HG02623 (cell line): Measurements from ENCODE around the gene ING2.
"Not testable (repeated sequence)": the region's sequence is repeated elsewhere in the genome, so short reads cannot be mapped to it uniquely, and the experiment has no call there.

Experiments
- ATAC-seq: cut with Tn5 transposase; IDR thresholded peaks from one replicate; pipeline ENCODE4 v1.9.1; 2021; ENCODE audit warnings: moderate library complexity; ENCODE audit not compliant: unreplicated experiment

ING2 gene, protein sequence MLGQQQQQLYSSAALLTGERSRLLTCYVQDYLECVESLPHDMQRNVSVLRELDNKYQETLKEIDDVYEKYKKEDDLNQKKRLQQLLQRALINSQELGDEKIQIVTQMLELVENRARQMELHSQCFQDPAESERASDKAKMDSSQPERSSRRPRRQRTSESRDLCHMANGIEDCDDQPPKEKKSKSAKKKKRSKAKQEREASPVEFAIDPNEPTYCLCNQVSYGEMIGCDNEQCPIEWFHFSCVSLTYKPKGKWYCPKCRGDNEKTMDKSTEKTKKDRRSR

DNA sequence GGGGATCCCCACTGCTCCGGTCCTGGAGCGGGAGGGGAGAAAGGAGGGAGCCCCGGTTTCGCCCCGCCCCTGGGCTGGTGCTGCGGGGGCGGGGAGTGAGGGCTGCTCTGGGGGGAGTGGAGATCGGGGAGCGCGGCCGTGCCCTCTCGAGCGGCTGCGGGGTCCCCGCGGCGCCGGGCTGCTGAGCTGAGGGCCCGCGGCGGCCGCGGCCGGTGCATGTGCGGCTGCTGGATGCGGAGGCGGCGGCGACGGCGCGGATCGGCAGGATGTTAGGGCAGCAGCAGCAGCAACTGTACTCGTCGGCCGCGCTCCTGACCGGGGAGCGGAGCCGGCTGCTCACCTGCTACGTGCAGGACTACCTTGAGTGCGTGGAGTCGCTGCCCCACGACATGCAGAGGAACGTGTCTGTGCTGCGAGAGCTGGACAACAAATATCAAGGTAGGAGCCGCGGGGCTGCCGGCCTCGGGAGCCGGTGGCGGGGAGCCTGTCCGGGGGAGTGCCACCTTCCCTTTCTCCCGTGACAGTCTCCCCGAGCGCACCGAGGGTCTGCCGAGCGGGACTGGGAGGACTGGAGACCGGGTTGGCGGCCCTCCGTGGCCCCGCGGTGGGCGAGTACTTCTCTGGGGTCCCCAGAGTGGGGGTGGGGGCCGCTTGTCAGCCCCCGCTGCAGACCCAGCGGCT is at the start of gene ING2:
Gene ING2 (plus strand): TSS at position 129 of the 681 bp plus-strand sequence. CDS start 138 bp downstream, at position 267.
- ATAC-seq, result peak; percentile 42

DNA sequence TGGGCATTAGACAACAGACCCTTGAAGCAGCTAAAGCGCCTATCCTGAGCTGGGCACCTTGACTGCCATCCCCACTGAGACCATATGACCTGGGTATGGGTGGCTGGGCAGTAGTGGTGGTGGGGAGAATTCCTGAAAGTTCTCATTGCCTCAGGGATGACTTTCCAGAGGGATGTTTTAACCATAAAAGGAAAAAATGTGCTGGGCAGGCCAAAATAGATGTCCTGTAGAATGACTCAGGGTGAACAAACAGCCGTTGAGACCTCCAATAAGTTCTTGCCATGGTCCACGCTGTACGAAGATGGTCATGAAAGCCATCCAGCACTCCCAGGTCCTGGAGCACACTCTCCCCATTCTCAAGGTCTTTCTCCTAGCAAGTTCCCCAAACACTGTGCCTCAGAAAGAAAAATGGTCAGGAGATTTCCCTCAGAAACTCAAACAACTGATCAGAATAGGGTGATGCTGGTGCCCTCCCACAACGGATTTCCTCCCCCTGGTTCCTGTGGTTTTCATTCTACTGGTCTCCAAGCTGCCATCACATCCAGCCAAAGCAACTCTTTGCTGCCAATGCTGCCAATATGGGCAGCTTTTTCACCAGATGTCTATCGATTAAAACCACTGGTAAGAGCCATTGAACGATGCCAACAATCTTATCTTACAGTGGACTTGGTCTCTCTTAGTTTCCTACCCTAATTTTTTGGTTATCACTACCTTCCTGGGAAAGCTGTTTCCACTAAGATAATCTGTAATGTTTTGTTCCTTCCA is 49.2 kb upstream of the ING2 start:
- ATAC-seq, result no peak

DNA sequence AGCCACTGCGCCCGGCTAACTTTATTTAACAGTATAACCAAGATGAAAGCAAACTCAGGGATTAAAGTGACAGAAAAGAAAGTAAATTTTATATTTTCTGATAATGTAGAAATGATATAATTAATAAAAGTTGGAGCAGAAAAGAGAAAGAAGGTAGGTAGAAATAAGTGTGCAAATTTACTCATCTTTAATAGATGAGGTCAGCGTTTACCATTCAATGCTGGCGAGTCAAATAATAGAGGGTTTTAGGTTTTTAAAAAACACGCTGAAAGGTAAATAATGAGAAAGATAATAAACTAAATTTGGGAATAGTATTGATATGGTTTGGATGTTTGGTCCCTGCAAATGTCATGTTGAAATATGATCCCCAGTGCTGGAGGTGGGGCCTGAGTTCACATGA is 46.9 kb upstream of the ING2 start:
- ATAC-seq, result no peak

DNA sequence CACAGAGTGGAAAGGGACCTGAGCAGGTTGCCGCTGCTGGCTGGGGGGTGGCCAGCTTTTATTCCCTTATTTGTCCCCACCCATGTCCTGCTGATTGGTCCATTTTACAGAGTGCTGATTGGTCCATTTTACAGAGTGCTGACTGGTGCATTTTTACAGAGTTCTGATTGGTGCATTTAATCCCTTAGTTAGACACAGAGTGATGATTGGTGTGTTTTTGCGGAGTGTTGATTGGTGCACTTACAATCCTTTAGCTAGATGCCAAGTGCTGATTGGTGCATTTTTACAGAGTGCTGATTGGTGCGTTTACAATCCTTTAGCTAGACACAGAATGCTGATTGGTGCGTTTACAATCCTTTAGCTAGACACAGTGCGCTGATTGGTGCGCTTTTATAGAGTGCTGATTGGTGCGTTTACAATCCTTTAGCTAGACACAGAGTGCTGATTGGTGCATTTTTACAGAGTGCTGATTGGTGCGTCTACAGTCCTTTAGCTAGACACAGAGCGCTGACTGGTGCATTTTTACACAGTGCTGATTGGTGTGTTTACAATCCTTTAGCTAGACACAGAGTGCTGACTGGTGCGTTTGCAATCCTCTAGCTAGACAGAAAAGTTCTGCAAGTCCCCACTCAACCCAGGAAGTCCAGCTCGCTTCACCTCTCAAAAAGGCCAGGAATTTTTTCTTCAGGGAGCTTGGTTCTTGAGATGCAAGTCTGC is 40.8 kb upstream of the ING2 start:
- ATAC-seq, result not testable (repeated sequence)

DNA sequence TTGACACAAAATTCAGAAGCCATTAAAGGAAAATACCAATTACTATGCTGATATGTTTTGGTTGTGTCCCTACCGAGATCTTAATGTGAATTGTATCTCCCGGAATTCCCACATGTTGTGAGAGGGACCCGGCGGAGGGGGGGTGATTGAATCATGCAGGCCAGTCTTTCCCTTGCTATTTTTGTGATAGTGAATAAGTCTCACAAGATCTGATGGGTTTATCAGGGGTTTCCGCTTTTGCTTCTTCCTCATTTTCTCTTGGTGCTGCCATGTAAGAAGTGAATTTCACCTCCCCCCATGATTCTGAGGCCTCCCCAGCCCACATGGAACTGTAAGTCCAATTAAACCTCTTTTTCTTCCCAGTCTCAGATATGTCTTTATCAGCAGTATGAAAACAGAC is 39.0 kb upstream of the ING2 start:
- not testable (repeated sequence) for ATAC-seq

DNA sequence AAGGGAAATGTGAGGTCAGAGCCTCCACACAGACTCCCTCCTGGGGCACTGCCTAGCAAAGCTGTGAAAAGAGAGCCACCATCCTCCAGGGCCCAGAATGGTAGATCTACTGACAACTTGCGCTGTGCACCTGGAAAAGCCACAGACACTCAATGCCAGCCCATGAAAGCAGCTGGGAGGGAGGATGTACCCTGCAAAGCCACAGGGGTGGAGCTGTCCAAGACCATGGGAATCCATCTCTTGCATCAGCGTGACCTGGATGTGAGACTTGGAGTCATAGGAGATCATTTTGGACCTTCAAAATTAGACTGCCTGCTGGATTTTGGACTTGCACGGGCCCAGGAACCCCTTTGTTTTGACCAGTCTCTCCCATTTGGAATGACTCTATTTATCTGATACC is 37.6 kb upstream of the ING2 start:
- ATAC-seq, result no peak

DNA sequence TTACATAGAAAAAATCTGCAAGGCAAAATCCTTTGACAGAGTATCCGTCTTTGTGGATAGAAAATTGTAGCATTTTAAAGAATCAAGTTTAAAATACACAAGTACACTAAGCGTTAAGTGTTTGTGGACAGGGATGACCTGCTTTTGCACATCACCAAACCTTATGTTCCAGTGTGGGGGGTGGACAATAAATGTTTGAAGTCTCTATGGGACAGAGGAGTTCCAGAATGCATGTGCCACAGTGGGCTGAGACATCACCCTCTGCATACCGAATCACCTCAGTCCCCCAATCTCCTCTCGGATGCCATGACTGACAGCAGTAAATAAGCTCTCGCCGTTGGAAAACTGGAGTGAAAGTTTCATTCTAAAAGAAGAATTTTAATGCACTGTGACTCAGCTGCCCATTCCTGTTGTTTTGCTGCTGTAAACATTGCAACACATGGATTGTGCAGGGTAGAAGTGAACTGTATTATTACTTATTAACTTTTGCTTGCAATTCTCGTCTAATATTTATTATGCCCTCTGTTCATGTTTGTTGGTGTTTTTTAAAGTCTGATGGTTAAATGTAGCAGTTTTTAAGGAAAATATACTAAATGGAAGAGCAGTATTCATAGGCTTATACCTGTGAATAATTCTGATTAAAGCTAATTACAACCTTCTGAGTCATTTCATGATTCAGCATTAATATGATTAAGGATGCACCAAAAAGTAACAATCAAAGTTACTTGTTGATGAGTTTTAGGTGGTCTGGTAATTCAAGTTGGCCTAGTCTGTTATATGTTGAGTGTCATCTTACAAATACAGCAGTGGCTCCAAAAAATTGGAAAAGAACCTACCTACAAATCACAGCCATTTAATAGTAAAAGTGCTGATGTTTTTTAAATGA is 36.4 kb upstream of the ING2 start:
- no peak for ATAC-seq

DNA sequence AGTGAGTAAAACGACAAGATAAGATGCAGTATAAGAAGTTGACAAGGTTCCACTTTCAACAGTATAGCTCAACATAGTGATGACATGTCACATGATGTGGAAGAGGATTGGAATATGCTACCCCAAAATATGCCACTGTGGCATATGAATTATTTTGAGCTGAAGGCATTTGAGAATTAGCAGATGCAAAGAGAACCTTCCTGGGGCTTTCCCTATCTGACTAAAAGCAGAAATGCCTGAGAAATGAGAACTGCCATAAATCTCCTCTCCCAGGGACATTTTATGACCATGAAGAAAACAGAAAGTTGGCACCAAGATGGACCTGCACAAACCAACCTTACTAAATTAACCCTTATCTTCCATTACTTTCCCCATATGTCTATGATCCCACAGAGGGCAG is 35.6 kb upstream of the ING2 start:
- ATAC-seq, result no peak

DNA sequence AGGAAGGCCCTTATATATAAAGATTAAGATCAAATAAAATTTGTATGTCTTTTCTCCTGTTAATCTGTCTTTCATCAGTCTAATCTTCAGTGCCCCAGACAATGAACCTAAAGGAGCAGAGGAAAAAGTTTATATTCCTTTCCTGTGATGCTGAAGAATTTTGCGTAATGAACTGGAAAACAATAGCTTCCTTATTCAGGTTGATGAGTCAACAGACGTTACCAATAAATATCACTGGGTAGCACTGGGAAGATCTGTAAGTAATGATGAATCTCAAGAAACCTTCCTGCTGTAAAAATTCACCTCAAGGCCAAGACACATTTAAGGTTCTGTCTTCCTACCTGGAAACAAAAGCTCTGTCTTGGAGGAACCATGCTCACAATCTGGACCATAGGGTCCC is 34.9 kb upstream of the ING2 start:
- ATAC-seq, result no peak

DNA sequence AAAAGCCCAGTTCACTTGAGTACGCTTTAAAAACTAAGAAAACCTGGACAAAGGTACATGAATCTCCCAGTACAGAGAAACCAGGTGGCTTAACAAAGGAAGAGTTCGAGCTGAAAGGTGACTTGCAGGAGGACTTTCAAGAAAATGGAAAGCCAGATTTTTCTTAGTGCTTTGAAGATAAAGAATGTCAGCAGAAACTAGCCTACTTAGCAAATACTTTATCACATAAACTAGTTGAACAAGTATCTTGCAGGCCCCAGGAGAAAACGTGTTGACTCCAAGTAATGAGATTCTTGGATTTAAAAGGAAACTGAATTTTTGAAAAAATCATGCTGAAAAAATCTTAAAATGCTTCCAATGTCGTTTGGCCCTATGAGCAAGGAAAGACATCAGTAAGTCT is 34.0 kb upstream of the ING2 start:
- no peak for ATAC-seq

DNA sequence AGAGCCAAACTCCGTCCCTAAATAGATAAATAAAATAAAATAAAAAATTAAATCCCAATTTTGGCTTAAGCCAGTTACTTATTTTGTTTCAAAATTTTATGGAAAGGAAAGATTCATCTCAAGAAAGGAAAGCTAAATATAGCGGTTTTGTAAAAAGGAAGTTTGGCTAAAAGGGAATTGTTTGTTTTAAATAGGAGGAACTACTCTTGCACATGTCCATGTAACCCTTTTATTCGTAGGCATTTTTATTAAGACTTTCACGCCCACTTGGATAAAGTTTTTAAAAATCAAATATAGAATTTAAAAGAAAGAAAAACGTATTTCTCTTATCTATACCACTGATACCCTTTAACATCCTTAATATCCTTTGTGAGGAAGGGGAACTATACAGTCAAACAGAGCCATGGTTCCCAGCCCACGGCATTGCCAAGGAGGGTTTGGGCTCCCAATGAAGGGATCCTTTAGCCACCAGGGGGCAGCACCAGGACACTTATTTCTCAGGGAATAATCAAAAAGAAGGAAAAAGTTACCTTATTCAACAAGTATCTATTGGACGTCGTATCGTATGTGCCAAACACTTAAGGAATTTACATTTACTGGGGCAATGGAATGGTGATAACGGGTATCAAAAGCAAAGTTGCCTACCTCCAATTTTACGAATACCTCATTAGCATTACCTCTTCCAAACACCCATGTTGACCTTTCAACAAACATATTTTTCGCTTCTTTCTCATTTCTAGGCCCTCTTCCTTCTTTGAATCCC is 32.7 kb upstream of the ING2 start:
- ATAC-seq, result peak; percentile 87

DNA sequence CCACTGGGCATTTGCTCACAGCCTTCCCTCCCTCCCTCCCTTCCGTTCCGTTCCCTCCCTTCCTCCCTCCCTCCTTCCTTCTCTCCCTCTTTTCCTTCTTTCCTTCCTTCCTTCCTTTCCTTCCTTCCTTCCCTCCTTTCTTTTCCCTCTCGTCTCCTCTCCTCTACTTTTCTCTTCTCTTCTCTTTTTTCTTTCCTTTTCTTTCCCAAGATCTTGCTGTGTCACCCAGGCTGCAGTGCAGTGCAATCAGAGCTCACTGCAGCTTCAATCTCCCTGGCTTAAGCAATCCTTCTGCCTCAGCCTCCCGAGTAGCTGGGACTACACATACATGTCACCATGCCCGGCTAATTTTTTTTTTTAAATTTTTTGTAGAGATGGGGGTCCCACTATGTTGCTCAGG is 26.7 kb upstream of the ING2 start:
- no peak for ATAC-seq

DNA sequence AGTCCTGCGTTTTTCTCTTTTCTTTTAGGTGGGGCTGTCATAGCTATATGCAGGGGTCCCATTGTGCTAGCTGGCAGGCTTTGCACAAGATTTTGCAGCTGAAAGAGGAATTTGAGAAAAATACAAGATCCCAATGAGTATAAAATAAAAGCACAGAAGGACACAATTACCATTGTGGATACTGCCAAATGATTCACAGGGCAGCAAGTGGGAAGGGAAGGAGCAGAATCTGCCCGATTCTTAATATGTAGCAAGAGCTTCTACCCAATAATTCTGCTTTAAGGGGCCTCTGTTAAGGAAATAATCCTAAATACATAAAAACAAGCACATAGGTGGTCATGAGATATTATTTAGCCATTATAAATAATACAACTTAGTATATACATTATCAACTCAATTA is 25.9 kb upstream of the ING2 start:
- ATAC-seq, result no peak

DNA sequence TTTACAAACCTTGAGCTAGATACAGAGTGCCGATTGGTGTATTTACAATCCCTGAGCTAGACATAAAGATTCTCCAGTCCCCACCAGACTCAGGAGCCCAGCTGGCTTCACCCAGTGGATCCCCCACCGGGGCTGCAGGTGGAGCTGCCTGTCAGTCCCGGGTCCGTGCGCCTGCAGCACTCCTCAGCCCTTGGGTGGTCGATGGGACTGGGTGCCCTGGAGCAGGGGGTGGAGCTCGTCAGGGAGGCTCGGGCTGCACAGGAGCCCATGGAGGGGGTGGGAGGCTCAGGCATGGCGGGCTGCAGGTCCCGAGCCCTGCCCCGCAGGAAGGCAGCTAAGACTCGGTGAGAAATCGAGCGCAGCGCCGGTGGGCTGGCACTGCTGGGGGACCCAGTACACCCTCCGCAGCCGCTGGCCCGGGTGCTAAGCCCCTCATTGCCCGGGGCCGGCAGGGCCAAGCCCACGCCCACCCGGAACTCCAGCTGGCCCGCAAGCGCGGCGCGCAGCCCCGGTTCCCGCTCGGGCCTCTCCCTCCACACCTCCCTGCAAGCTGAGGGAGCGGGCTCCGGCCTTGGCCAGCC is 22.3 kb upstream of the ING2 start:
- not testable (repeated sequence) for ATAC-seq

DNA sequence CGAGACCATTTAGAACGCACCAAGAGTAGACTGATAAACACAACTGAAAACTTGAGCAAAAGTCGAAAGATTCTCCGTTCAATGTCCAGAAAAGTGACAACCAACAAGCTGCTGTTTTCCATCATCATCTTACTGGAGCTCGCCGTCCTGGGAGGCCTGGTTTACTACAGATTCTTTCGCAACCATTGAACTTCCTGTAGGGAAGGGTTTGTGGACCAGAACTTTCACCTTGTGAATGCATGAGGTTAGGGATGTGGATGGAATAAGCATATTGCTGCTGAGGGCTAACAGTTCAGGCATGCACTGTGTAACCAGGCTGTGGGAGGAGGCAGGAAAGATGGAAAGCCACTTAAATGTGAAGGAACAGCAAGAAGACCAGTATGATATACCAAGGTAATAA is 20.9 kb upstream of the ING2 start:
- ATAC-seq, result no peak

DNA sequence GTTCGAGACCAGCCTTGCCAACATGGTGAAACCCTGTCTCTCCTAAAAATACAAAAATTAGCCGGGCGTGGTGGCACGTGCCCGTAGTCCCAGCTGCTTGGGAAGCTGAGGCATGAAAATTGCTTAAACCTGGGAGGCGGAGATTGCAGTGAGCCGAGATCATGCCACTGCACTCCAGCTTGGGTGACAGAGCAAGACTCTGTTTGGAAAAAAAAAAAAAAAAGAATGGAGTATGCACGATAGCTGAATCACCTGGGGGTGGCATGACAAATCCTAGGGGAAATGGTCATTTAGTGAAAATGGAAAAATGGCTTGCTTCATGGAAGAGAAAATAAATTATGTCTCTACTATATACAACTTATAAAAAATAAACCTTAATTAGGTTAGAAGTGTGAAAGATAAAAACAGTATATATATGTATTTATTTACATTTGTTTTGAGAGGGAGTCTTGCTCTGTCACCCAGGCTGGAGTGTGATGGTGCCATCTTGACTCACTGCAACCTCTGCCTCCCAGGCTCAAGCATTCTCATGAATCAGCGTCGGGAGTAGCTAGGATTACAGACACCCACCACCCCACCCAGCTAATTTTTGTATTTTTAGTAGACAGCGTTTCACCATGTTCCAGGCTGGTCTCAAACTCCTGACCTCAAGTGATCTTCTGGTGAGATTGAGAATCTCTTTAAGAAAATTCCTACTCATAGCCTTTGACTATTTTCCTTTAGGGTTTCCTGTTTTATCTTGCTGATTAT is 19.3 kb upstream of the ING2 start:
- ATAC-seq, result no peak

DNA sequence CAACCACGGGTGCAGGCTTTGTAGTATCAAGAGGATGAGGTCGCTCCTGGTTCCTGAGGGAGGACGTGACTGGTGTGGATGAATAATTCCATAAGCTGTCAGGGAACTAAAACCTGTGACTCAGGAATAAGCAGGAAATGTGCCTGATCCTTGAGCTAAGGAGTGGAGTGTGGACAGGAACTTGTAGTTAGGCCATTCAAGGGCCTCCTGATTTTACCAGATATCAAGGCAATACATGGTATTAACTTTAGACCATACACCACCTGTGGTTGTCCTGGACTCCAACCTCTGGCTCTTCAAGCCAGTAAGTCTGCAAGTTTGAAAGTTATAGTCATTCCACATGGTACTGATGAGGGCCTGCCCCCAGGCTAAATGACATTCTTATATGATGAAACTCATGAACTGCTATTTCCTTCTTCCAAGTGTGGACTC is 12.1 kb upstream of the ING2 start:
- no peak for ATAC-seq

DNA sequence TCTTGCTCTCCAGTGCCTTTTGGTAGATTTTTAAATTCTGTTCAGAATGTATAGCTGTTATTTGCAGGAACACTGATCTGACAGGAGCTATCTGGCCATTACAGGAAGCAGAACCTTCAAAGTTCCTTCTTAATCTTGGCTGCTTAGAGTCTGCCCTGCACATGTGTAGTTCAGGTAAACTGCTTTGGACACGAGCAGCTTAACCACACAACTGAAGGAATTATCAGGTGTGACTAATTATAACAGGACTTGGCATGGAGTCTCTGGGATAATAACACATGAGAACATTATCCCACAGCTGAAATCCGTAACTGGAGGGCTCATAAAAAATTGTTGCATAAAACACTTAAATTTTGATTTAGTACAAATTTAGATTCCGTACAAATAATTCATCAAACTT is 11.6 kb upstream of the ING2 start:
- no peak for ATAC-seq

DNA sequence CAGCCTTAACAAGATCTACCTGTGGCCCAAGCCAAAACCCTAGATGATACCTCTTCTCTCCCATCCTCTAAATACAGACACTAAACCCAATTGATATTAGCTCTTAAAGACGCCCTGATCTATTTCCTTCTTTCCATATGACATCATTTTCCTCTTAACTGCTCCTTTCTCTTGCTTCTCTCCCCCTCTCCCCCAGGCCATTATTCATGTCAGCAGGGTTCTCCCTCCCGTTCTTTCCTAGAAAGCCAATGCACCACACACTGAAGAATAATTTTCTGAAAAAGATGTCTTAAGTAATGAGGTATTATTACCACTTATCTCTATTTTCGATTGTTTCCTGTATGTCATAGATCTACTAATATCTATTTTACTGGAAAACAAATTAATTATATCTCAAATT is 9.7 kb upstream of the ING2 start:
- no peak for ATAC-seq
